ENCODE data around the gene LUC7L3.
"Not testable (repeated sequence)": the region's sequence is repeated elsewhere in the genome, so short reads cannot be mapped to it uniquely, and the experiment has no call there.

The LUC7L3 gene, protein sequence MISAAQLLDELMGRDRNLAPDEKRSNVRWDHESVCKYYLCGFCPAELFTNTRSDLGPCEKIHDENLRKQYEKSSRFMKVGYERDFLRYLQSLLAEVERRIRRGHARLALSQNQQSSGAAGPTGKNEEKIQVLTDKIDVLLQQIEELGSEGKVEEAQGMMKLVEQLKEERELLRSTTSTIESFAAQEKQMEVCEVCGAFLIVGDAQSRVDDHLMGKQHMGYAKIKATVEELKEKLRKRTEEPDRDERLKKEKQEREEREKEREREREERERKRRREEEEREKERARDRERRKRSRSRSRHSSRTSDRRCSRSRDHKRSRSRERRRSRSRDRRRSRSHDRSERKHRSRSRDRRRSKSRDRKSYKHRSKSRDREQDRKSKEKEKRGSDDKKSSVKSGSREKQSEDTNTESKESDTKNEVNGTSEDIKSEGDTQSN

DNA sequence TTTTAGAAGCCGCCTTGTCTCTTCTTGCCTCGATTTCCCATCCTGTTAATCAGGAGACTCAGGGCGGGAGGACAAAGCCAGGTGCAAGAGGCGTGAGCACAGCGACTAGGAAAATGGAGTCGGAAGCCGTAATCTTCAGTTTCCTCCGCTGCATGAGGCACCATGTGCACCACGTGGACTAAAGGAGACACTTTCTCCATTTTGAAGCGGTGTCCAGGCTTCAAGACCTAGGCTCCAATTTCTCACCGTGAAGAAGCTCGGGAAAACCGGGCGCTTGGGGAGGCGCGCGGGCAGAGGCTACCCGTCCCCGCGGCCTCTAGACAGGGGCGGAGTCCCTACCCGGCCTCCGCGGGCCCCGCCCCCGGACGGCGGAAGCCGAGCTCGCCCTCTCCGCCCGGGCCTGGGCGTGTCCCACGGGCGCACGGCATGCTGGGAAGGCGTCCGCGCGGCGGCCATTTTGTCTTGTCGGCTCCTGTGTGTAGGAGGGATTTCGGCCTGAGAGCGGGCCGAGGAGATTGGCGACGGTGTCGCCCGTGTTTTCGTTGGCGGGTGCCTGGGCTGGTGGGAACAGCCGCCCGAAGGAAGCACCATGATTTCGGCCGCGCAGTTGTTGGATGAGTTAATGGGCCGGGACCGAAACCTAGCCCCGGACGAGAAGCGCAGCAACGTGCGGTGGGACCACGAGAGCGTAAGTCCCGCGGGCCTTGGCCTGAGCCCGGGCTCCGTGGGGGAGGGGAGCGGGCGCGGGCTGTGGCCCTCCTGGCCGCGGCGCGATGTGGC is at the start of gene LUC7L3:
LUC7L3 (plus strand) TSS at position 460 of the 780 bp plus-strand sequence; CDS start at position 590, 130 bp downstream.
- DNase-seq = peak; percentile 81 to 91 (median 84)

DNA sequence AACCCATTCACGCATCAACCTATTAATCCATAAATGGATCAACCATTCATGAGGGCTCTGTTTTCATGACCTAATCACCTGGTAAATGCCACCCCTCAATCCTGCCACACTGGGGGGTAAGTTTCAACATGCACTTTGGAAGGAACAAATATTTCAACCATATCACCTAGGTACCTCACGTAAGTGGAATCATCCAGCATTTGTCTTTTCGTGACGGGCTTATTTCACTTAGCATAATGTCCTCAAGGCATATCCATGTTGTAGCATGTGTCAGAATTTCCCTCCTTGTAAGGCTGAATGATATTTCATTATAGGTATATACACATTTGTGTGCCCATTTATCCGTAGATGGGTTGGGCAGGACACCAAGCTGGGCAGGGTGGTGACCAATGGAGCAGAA is 47.3 kb upstream of the LUC7L3 start:
- DNase-seq = no peak

DNA sequence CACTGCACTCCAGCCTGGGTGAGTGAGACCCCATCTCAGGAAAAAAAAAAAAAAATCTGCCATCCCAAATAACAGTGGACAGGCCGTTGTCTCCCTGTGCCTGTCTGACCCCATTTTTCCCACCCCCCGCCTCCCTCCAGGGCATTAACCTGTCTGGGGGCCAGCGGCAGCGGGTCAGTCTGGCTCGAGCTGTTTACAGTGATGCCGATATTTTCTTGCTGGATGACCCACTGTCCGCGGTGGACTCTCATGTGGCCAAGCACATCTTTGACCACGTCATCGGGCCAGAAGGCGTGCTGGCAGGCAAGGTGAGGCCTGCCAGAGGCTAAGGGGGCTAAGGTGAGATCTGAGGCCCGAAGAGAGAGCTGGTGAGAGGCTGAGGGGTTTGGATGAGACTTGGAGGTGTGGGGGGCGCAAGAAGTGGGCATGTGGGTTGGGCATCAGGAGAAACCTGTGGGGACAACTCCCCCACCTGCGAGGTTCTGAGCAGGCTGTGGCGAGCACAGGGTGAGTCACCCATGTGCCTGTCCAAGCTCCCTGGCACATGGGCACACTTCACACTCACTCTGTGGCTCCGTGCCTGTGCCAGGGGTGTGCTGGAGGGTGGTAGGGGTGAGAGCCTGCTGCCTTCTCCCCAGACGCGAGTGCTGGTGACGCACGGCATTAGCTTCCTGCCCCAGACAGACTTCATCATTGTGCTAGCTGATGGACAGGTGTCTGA is 46.4 kb upstream of the LUC7L3 start:
- DNase-seq = no peak

DNA sequence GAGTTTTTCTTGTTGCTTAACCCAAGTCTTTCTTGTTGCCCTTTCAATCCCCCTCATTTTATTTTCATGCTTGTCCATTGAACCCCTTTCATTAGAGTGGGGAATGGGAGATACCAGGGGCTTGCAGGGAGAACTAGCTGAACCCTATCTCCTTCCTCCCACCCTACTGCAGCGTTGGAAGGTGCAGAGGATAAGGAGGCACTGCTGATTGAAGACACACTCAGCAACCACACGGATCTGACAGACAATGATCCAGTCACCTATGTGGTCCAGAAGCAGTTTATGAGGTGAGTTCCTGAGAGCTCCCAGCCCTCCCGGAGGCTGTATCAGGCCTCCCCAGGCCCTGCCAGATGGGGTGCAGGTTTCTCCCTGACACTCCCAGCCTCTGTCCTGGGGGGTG is 44.2 kb upstream of the LUC7L3 start:
- no peak for DNase-seq

DNA sequence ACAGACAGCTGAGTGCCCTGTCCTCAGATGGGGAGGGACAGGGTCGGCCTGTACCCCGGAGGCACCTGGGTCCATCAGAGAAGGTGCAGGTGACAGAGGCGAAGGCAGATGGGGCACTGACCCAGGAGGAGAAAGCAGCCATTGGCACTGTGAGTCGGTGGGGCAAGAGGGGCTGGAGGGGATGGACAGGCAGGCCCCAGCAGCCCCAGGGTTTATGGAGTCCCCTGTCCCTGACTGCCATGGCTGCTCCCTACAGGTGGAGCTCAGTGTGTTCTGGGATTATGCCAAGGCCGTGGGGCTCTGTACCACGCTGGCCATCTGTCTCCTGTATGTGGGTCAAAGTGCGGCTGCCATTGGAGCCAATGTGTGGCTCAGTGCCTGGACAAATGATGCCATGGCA is 43.8 kb upstream of the LUC7L3 start:
- no peak for DNase-seq

DNA sequence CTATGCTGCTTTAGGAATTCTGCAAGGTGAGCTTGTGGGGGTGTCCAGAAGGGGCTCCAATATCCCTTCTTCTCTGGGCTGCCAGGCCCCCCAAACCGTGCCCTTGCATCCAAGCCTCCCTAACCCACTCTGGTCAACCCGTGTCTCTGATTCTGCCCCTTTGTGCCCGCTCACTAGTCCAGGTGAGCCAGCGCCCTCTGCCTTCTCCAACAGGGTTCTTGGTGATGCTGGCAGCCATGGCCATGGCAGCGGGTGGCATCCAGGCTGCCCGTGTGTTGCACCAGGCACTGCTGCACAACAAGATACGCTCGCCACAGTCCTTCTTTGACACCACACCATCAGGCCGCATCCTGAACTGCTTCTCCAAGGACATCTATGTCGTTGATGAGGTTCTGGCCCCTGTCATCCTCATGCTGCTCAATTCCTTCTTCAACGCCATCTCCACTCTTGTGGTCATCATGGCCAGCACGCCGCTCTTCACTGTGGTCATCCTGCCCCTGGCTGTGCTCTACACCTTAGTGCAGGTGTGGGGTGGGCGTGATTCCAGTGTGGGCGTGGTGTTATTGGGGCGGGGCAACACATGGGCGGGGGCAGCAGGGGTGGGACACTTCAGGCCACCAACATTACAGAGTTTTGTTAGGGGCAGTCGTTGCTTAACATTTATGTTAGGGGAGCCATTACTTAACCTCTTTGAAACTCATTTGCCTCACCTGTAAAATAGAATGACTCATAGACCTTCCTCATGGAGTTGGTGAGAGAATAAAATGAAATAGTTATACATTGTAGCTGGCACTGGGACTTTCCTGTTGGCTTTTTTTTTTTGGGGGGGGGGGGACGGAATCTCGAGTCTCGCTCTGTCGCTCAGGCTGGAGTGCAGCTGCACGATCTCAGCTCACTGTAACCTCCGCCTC is 43.1 kb upstream of the LUC7L3 start:
- no peak for DNase-seq

DNA sequence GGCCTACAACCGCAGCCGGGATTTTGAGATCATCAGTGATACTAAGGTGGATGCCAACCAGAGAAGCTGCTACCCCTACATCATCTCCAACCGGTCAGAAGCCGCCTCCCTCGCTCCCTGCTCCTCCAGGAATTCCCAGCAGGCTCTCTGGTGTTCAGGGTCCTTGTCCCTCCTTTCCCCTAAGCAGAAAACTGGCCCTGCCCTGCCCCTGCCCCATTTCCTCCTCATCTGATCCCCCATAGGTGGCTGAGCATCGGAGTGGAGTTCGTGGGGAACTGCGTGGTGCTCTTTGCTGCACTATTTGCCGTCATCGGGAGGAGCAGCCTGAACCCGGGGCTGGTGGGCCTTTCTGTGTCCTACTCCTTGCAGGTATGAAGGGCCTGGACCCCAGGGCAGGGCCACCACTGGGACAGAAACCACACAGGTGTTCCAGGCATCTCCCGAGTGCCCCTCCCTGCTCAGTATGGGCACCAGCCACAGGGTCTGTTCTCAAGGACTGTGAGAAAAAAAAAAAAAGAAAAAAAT is 41.5 kb upstream of the LUC7L3 start:
- DNase-seq = no peak

DNA sequence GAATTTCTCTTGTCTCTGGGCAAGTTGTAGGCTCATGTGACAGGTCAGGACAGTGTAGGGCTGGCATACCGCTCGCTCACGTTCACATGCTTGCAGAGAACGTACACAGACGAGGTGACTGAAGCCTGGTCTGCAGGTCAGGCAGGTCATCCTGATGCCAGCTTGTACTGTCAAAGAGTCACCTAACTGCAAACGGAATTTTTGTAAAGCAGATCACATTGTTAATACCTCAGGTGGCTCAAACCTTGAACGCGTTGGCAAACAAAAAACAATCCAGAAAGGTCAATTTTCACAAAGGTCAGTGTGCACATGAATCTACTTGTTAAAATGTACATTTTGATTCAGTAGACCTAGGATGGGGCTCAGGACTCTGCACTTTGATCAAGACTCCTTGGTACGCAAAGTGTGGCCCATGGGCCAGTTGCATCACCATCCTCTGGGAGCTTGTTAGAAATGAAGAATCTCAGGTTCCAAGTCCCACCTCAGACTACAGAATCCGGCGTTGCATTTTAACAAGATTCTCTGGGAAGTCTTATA is 40.3 kb upstream of the LUC7L3 start:
- no peak for DNase-seq

DNA sequence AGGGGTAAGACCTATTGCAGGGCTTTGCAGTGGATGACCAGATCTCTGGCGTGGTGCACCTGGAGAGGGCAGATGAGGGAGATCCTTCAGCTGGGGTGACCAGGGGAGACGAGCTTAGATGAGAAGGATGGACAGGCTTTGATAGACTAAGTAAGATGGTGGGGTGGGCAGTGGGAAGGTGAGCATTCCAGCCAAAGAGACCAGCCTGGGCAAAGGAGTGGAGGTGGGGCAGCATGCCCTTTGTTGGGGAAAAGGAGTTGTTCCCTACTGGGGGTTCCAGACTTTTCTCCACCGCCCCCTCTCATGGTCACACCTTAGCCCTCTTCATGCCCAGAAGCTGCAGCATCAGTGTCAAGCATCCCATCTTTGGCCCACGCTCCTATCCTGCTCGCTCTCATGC is 39.3 kb upstream of the LUC7L3 start:
- no peak for DNase-seq

DNA sequence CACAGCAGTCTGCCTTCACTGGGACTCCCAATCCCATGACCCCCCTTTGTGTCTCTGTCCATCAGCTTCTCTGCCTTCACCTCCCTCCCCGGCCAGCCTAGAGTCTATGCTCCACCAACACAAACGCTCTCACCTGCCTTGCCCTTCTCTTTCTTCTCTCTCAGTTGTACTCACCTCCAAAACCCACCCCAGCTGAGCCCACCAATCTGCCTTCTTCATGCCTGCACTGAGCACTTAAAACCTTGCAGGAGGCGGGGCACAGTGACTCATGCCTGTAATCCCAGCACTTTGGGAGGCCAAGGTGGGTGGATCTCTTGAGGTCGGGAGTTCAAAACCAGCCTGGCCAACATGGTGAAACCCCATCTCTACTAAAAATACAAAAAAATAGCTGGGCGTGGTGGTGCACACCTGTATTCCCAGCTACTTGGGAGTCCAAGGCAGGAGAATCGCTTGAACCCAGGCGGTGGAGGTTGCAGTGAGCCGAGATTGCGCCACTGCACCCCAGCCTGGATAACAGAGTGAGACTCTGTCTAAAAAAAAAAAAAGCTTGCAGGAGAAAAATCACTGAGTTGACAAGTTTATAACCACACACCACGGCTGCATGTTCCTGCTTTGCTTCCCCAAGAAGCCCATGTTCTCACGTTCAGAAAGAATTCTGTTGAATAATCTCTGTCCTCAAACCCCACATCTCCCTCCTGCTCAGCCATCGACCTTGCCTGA is 38.7 kb upstream of the LUC7L3 start:
- not testable (repeated sequence) for DNase-seq

DNA sequence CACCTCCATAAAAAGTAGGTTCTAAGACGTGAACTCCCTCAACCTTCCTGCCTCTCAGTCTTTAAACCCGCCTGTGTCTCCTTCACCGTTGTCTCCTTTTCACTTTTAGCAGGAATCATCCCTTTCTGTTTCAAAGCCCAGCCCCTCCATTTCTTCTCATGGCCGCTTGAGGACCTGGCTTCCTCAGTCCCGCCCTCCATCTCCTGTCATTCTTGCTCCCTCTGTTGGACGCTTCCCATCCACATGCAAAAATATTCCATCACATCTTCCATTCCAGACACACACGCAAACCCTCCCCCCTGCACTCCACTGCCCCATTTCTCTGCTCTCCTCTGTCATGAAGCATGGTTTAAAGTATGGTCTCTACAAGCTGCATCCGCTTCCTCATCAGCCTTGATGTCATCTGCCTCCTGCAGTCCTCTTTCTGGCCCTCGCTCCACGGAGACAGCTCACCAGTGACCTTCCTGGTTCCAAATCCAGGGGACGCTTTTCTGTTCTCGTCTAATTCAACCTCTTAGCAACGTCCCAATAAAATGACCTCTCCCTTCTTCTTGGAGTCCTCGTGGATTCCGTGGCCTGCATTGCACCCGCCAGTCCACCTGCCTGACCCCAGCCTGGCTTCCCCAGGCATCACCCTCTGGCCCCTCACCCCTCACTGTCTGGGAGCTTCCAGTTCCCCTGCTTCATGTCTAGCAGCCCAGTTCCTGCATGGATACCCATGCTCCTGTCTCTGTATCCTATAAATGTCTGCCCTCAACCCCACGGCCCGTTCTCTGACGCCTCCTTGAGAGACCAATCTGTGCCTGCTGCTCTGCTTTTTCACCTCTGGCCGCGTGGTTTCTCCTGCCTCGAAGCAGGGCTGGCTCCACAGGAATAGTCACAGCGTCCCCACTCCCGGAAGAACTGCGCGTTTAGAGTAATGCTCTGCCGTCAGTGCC is 37.9 kb upstream of the LUC7L3 start:
- no peak for DNase-seq

DNA sequence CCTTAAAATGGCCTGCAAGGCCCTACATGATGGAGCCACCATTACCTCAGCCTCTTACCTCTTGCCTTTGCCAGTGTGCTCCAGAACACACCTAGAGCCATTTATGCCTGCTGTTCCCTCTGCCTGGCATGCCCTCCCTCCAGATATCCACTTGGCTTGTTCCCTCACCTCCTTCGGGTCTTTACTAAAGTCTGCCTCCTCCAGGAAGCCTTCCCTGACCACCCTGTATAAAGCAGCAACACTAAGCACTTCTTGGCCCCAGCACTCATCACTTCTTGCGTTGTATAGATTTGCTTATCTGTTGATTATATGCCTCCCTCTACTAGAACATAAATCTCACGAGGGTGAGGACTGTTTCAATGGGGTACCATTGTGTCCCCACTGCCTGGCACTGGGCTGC is 37.0 kb upstream of the LUC7L3 start:
- no peak for DNase-seq

DNA sequence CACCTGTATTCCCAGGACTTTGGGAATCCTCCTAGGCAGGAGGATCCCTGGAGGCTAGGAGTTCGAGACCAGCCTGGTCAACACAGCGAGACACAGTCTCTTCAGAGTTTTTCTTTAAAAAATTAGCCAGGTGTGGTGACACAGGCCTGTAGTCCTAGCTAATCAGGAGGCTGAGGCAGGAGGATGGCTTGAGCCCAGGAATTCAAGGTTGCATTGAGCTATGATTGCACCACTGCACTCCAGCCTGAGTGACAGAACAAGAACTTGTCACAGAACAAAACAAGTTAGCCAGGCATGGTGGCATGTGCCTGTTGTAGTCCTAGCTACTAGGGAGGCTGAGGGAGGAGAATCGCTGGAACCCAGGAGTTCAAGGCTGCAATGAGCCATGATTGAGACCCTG is 36.5 kb upstream of the LUC7L3 start:
- DNase-seq = no peak

DNA sequence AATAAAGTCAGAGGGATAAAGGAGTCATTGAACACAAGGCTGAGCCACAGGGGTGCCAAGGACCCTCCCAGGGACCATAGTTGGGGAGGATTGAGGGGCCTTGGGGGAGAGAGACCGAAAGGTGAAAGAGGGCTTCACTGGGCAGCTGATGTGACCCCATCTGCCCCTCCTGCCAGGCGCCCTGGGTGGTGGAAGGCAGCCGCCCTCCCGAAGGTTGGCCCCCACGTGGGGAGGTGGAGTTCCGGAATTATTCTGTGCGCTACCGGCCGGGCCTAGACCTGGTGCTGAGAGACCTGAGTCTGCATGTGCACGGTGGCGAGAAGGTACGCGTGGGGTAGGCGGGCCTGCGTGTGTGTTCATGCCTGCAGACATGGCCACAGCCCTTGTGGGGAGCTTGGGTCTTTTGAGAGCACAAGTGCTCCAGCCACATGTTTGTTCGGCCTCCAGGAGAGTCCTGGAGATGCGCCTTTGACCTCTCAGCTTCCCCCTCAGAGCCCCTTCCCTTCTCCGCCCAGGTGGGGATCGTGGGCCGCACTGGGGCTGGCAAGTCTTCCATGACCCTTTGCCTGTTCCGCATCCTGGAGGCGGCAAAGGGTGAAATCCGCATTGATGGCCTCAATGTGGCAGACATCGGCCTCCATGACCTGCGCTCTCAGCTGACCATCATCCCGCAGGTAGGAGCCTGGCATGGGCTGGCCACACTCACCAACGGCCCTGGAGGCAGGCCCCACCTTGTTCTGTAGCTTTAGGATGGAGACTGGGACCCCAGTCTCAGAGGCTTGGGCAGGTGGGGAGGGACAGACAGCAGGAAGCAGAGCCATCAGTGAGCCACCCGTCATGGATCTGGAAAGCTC is 35.7 kb upstream of the LUC7L3 start:
- DNase-seq = no peak

DNA sequence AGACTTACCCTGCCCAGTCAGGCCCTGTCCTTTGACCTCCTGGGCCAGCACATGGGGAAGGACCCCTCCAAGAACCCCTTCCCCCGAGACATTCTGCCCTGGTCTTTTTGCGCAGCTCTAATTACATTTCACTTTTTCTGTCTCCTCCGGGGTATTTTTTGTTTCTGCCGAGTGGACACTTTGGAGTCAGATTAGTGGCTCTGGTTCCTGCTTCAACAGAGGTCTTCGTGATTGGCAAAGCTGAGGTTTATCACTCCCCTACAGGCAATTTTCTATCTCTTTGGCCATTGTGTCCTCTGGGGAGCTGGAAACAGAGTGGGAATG is 35.2 kb upstream of the LUC7L3 start:
- no peak for DNase-seq

DNA sequence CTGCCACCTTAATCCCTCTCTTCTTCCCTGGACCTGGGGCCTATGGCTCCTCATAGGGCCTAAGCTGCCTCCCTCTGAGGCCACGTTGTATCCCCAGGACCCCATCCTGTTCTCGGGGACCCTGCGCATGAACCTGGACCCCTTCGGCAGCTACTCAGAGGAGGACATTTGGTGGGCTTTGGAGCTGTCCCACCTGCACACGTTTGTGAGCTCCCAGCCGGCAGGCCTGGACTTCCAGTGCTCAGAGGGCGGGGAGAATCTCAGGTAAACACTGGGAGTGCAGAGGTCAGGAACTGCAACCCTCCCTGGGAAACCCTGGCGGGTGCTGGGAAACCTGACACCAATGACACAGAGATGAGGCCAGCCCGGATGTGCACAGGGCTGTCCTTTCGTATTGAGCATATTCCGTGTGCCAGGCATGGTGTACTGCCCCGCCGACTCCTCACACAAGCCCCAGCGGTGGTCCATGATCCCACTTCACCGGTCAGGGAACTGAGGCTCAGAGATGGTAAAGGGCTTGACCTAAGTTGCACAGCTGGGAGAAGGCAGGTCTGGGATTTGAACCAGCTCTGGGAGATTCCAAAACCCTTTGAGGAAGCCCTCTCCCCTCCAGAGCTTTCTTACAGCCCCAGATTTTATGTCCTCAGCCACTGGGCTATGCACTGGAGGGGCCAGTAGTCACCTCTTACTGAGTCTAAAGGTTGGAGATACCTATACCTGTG is 34.6 kb upstream of the LUC7L3 start:
- DNase-seq = no peak

DNA sequence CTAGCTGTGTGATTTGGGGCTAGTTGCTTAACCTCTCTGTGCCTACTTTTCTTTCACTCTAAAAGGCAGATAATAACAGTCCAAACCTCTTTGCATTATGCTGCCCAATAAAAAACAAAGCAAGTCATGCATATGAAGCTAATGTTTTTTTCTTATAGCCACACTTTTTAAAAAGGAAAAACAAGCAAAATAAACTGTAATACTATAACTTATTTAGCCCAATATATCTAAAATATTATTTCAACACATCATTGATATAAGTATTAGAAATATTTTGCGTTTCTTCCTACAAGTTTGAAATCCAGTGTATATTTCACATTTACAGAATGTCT is 34.1 kb upstream of the LUC7L3 start:
- DNase-seq = no peak

DNA sequence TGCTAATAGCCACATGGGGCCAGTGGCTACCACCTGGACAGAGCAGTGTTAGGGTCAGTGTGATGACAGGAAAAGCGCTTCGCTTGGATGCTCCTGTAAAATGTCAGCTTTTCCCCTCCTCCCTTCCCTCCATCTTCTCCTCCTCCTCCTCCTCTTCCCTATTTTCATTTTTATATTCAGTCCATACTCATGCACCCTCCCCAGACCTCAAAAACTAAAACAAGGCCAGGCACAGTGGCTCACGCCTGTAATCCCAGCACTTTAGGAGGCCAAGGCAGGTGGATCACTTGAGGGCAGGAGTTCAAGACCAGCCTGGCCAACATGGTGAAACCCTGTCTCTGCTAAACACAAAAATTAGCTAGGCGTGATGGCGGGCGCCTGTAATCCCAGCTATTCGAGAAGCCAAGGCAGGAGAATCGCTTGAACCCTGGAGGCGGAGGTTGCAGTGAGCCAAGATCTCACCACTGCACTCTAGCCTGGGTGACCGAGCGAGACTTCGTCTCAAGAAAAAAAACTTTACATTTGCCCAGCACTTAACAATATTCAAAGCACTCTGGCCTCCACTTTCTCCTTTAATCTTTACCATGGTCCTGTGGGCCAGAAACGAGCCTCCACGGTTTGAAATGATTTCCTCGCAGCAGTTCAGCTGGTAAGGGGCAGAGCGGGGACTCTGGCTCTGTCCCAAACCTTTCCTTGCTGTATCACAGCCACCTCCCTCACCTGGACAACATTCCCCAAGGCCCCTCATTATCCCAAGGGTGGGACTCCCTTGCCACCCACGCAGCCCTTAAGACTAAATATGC is 33.5 kb upstream of the LUC7L3 start:
- DNase-seq = no peak

Measured in activated naive CD4-positive, alpha-beta T cell (primary cell).